Nucleus accumbens (tissue), 56 donors: Measurements from ENCODE around the gene BLVRB.
A peak's percentile ranks its signal among the peaks of the same experiment; 100 is the strongest.
"Not testable (repeated sequence)": the region's sequence is repeated elsewhere in the genome, so short reads cannot be mapped to it uniquely, and the experiment has no call there.

ENCODE experiments used
- DNase-seq, 56 donors: peaks; one replicate each; lab custom pipeline; 2025; lab: John Stamatoyannopoulos, UW

BLVRB gene

GRCh38 chr19:40453151-40453735, 12.3 kb downstream of the BLVRB start:
- DNase-seq: no peak

- no peak for DNase-seq
Measured at GRCh38 chr19:40452016-40452415, 13.5 kb downstream of the BLVRB start.

GRCh38 chr19:40450664-40451063, 14.9 kb downstream of the BLVRB start:
- no peak for DNase-seq

GRCh38 chr19:40449506-40449905, 16.0 kb downstream of the BLVRB start:
- no peak for DNase-seq

- no peak for DNase-seq
Measured at GRCh38 chr19:40446263-40446784, 19.2 kb downstream of the BLVRB start.

GRCh38 chr19:40445780-40446262, 19.7 kb downstream of the BLVRB start:
- no peak for DNase-seq

GRCh38 chr19:40444825-40445312, 20.7 kb downstream of the BLVRB start:
- no peak for DNase-seq

GRCh38 chr19:40444000-40444824, 21.3 kb downstream of the BLVRB start, which contains the start of gene SERTAD3:
Gene SERTAD3, minus strand, starts transcription at chr19:40444335. Its CDS starts 2,255 bp downstream, at chr19:40442080.
- DNase-seq: peak; percentile 82 to 100 (median 97)

- DNase-seq: peak; percentile 84 to 99 (median 96)
Measured at GRCh38 chr19:40443131-40443999, 22.2 kb downstream of the BLVRB start.

- DNase-seq: no peak
Measured at GRCh38 chr19:40442328-40443130, 23.0 kb downstream of the BLVRB start.

GRCh38 chr19:40441719-40442253, 23.8 kb downstream of the BLVRB start:
- no peak for DNase-seq

- no peak for DNase-seq
Measured at GRCh38 chr19:40438284-40438683, 27.3 kb downstream of the BLVRB start.

- DNase-seq: peak in 54 of 56 donors; percentile 19 to 87 (median 70)
Measured at GRCh38 chr19:40433391-40434216, 31.9 kb downstream of the BLVRB start.

- DNase-seq: not testable (repeated sequence)
Measured at GRCh38 chr19:40432760-40433159, 32.8 kb downstream of the BLVRB start.

- DNase-seq: no peak
Measured at GRCh38 chr19:40431698-40432097, 33.8 kb downstream of the BLVRB start.

GRCh38 chr19:40430242-40430641, 35.3 kb downstream of the BLVRB start:
- not testable (repeated sequence) for DNase-seq

GRCh38 chr19:40428197-40428596, 37.3 kb downstream of the BLVRB start:
- not testable (repeated sequence) for DNase-seq
